ENCODE results near the gene THUMPD1.
"Not testable (repeated sequence)": the region's sequence is repeated elsewhere in the genome, so short reads cannot be mapped to it uniquely, and the experiment has no call there.

DNA sequence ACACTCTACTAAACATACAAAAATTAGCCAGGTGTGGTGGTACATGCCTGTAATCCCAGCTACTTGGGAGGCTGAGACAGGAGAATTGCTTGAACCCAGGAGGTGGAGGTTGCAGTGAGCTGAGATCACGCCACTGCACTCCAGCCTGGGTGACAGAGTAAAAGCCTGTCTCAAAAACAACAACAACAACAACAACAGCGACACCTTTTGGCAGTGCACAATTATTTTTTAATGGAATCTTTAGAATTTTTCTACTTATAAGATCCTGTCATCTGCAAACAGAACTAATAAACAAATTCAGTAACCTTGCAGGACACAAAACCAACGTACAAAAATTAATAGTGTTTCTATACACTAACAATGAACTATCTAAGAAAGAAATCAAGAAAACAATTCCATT lies 33.5 kb downstream of the THUMPD1 start:
- peak in 3 of 6 experiments; percentile 27 to 32 (median 29) for TF ChIP-seq CTCF (IDR thresholded peaks at IDR 0.05)
- not testable (repeated sequence) for TF ChIP-seq POLR2A (IDR thresholded peaks at IDR 0.05)

All from thyroid gland (tissue), 4 donors.